Cardiac muscle cell (in vitro differentiated cells and primary cell): ENCODE data around the gene STK25. TPM values are rescaled to one million over a fixed set of nuclear protein-coding genes. Genes with fewer than 3 reads are reported as not detected.
A peak's percentile ranks its signal among the peaks of the same experiment; 100 is the strongest.

Source experiments
- DNase-seq, 2 donors: peaks; one replicate each; pipeline versions ENCODE4 v3.0.0 to v3.0.0-alpha.2; 2010 to 2017; ENCODE audit warnings: low read depth in 1 of 2, low spot score in 1 of 2
- H3K27ac ChIP-seq: fragments of 200-600 bp; sonication (generic); 2 replicates; pipeline ENCODE4 v1.5.1; 2016
- H3K27me3 ChIP-seq: fragments of 200-600 bp; sonication (generic); 2 replicates; pipeline ENCODE4 v1.6.0; 2016; ENCODE audit warnings: control low read depth
- H3K36me3 ChIP-seq: fragments of 200-600 bp; sonication (generic); 2 replicates; pipeline ENCODE4 v1.5.1; 2016; ENCODE audit warnings: control low read depth
- H3K4me1 ChIP-seq: fragments of 200-600 bp; sonication (generic); 2 replicates; pipeline ENCODE4 v1.8.1; 2017; ENCODE audit warnings: low read depth, mild to moderate bottlenecking, mixed run types
- H3K4me3 ChIP-seq: fragments of 200-600 bp; sonication (generic); 2 replicates; pipeline ENCODE4 v1.5.1; 2016; ENCODE audit warnings: mild to moderate bottlenecking
- H3K9me3 ChIP-seq: fragments of 200-600 bp; sonication (generic); 2 replicates; pipeline ENCODE4 v1.5.1; 2017; ENCODE audit warnings: low read depth, mild to moderate bottlenecking, control low read depth
- polyA plus RNA-seq: library from polyadenylated mRNA; unstranded; fragments of >200 nt; fragmentation: Nextera tagmentation; extraction: Ambion mirVana; gene quantifications from 2 replicates; pipeline ENCODE4 v1.2.1, GENCODE V29; 2016
- total RNA-seq: library from RNA; depleted of rRNA; stranded (reverse); fragments of >200 nt; gene quantifications from 2 replicates; pipeline ENCODE4 v1.2.3, GENCODE V29; 2016
- TF ChIP-seq, protein P1 (sequence below): IDR thresholded peaks from 2 replicates; pipeline ENCODE4 v1.5.1; 2012; ENCODE audit warnings: low read depth, mild to moderate bottlenecking, low read length

Gene STK25
- total and polyA plus RNA-seq, 2 experiments from 2014 or later = 295 to 422 TPM

DNA sequence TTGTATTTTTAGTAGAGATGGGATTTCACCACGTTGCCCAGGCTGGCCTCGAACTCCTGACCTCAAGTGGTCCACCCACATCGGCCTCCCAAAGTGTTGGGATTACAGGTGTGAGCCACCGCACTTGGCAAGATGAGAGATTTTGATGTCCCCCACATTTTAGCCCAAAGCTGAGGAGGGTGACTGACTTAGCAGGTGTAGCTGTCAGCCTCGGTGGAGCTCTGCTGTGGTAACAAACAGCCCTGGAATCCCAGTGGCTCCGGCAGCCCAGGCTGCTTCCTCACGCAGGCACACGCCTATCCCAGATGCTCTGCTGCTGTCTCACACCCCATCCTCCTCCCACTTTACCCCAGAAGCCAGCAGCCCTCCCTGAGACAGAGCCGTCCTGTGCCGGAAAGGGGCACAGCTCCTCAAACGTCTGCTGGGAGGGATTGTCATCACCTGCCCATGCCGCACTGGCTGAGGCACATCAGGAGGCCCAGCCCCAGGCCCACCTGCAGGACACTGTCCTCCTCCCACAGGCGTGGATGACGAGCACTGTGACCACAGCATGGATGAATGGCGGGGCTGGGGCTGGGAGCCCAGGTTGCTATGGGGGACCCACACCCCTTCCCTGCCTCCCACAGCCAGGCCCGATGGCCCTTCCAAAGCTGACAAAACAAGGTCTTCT lies 39.5 kb upstream of the STK25 start:
- Histone ChIP-seq H3K27me3 (peaks cover 6% of the 10 kb centered on the region), H3K27ac (no peak overlapping the region), H3K36me3 (no peaks in the 10 kb centered on the region)

DNA sequence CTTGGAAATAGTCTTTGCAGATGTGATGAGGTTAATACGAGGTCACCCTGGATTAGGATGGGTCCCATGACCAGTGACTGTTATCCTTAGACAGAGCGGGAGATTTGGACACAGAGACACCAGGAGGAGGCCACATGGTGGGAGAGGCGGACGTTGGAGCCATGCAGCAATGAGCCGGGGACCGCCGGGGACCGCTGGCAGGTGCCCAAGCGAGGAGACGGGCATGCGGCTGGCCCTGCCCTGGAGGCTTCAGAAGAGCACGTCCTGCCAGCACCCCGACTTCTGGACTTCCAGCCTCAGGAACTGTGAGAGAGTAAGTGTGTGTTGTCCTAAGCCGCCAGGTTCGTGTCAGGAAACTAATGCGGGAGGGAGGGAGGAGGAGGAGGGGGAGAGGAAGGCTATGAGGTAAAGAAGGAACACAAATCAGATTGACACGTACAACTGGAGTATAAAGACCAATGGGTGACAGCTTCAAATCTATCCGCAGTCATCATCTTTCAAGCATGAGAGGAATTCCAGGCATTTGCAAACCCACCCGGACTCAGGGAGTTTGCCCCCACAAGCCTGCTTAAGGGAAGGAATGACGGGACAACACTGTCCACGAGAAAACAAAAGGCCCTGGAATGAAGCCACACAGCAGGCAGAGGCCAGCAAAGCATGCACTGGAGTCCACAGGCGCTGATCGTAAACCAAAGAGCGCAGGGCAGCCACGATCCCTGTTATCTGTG lies 38.6 kb upstream of the STK25 start:
- DNase-seq = peak; percentile 7 to 94
- peaks cover 16% of the 10 kb centered on the region for H3K27me3 ChIP-seq
- H3K9me3 ChIP-seq = no peaks in the 10 kb centered on the region
- no peaks in the 10 kb centered on the region for H3K4me1 ChIP-seq
- no peak overlapping the region for H3K27ac ChIP-seq
- no peak overlapping the region for H3K4me3 ChIP-seq
- H3K36me3 ChIP-seq = no peaks in the 10 kb centered on the region
- TF ChIP-seq, protein P1, sequence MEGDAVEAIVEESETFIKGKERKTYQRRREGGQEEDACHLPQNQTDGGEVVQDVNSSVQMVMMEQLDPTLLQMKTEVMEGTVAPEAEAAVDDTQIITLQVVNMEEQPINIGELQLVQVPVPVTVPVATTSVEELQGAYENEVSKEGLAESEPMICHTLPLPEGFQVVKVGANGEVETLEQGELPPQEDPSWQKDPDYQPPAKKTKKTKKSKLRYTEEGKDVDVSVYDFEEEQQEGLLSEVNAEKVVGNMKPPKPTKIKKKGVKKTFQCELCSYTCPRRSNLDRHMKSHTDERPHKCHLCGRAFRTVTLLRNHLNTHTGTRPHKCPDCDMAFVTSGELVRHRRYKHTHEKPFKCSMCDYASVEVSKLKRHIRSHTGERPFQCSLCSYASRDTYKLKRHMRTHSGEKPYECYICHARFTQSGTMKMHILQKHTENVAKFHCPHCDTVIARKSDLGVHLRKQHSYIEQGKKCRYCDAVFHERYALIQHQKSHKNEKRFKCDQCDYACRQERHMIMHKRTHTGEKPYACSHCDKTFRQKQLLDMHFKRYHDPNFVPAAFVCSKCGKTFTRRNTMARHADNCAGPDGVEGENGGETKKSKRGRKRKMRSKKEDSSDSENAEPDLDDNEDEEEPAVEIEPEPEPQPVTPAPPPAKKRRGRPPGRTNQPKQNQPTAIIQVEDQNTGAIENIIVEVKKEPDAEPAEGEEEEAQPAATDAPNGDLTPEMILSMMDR = no peak

More for the DNA sequence above, 39.5 kb upstream of the STK25 start:
- H3K4me1 ChIP-seq = no peaks in the 10 kb centered on the region
- no peak overlapping the region for H3K4me3 ChIP-seq
- H3K9me3 ChIP-seq = no peaks in the 10 kb centered on the region
- DNase-seq = no peak
- TF ChIP-seq, protein P1 = no peak

DNA sequence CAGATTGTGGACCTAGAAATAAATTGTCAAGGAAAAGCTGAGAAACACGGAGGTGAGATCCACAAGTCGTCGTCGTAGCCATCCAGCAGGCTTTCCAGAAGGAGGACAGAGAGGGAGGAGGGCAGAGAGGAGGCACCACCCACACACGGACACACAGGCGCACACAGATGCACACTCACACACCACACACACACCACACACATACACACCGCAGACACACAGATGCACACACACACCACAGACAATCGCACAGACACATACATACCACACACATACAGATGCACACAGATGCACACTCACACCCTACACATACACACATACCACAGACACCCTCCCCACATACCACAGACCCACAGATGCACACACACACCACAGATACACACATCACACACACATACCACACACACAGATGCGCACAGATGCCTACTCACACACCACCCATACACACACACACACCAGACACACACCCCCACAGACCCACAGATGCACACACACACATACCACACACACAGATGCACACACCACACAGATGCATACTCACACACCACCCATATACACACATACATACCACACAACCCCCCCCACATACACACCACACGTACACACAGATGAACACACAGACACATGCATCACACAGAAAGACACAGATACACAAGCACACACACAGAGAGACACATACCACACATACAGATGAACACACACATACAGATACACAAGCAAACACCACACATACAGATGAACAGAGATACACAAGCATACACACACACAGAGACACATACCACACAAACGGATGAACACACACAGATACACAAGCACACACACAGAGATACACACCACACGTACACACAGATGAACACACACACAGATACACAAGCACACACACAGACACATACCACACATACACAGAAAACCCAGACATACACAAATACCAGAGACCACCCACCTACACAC lies 37.4 kb upstream of the STK25 start:
- peak in 1 of 2 donors; percentile 27 for DNase-seq
- H3K27me3 ChIP-seq = peaks cover 27% of the 10 kb centered on the region
- no peaks in the 10 kb centered on the region for H3K4me1 ChIP-seq
- H3K27ac ChIP-seq = no peak overlapping the region
- no peaks in the 10 kb centered on the region for H3K36me3 ChIP-seq
- TF ChIP-seq, protein P1 = no peak
- no peaks in the 10 kb centered on the region for H3K9me3 ChIP-seq
- no peak overlapping the region for H3K4me3 ChIP-seq

DNA sequence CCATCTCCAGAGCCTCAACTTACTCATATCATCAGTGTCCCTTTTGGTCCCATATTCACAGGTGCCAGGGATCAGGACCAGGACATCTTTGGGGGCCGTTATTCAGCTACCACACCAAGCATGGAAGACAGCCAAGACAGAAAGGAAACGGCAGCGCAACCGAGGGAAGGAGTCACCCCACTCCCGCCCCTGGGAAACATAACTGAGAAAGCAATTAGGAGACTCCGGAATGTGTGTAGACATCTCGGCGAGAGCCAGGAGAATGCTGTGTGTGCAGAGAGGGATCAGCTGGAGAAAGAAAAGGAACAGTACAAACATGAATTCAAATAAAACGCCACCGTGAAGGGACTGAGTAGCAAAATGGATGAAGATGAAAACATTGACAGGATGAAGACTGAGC lies 36.7 kb upstream of the STK25 start:
- no peaks in the 10 kb centered on the region for H3K36me3 ChIP-seq
- peak in 1 of 2 donors; percentile 77 for DNase-seq
- H3K4me1 ChIP-seq = no peaks in the 10 kb centered on the region
- TF ChIP-seq, protein P1 = no peak
- H3K4me3 ChIP-seq = no peak overlapping the region
- H3K27me3 ChIP-seq = peaks cover 34% of the 10 kb centered on the region
- H3K27ac ChIP-seq = no peak overlapping the region
- no peaks in the 10 kb centered on the region for H3K9me3 ChIP-seq

DNA sequence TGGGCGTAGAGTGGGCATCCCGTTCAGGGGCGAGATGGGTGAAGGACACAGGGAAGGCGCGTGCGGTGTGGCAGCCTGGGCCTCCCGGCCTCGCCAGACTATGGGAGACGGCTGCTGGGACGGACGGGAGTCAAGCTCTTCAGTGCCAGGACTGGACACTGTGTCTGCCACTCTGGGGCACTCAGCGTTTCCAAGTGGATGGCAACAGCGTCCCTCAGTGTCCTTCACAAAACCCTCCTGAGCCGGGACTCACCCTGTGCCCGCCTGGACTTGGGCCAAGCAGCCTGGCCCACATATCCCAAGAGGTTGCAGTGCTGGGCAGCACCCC lies 33.9 kb upstream of the STK25 start:
- Histone ChIP-seq H3K4me3 (no peak overlapping the region), H3K9me3 (no peaks in the 10 kb centered on the region), H3K36me3 (no peaks in the 10 kb centered on the region), H3K4me1 (no peaks in the 10 kb centered on the region), H3K27ac (no peak overlapping the region), H3K27me3 (peaks cover 44% of the 10 kb centered on the region)
- TF ChIP-seq, protein P1 = no peak
- no peak for DNase-seq
